OCI-LY1 (cell line): ENCODE data around the gene ERH.

Source experiments
- H2AFZ ChIP-seq: fragments of 200-600 bp; sonication (generic), shearing (Covaris generic); 2 replicates; pipeline ENCODE4 v1.6.0; 2014; ENCODE audit warnings: antibody characterized with exemption, mild to moderate bottlenecking, low read length
- H3F3A ChIP-seq: fragments of 200-600 bp; sonication (generic), shearing (Covaris generic); 2 replicates; pipeline ENCODE4 v1.6.0; 2014; ENCODE audit warnings: mild to moderate bottlenecking, antibody characterized with exemption, low read length, moderate library complexity; ENCODE audit not compliant: insufficient read depth
- H3K27ac ChIP-seq: fragments of 200-600 bp; sonication (generic); 2 replicates; pipeline ENCODE4 v1.5.1; 2014; ENCODE audit warnings: low read length, mixed run types, mild to moderate bottlenecking, low read depth; ENCODE audit not compliant: poor library complexity, severe bottlenecking
- H3K27me3 ChIP-seq: fragments of 200-600 bp; sonication (generic); 2 replicates; pipeline ENCODE4 v1.6.0; 2014; ENCODE audit warnings: antibody characterized with exemption, mild to moderate bottlenecking, low read length, moderate library complexity; ENCODE audit not compliant: insufficient read depth
- H3K36me3 ChIP-seq: fragments of 200-600 bp; sonication (generic); 2 replicates; pipeline ENCODE4 v1.6.1; 2014; ENCODE audit warnings: mild to moderate bottlenecking, antibody characterized with exemption, low read length, moderate library complexity, mixed read lengths; ENCODE audit not compliant: insufficient read depth
- H3K4me1 ChIP-seq: fragments of 200-600 bp; sonication (generic); 2 replicates; pipeline ENCODE4 v1.5.1; 2014; ENCODE audit warnings: mild to moderate bottlenecking, low read length, moderate library complexity; ENCODE audit not compliant: insufficient read depth, severe bottlenecking
- H3K4me2 ChIP-seq: fragments of 200-600 bp; sonication (generic), shearing (Covaris generic); 2 replicates; pipeline ENCODE4 v1.6.1; 2014; ENCODE audit warnings: low read length
- H3K4me3 ChIP-seq: fragments of 200-600 bp; sonication (generic); 2 replicates; pipeline ENCODE4 v1.5.1; 2014; ENCODE audit warnings: low read length, low read depth, mild to moderate bottlenecking, mixed read lengths; ENCODE audit not compliant: poor library complexity, severe bottlenecking
- H3K79me2 ChIP-seq: fragments of 200-600 bp; shearing (Covaris generic); 2 replicates; pipeline ENCODE4 v1.6.1; 2016; ENCODE audit warnings: mixed run types, low read length, mixed read lengths; ENCODE audit not compliant: insufficient read depth
- H3K9ac ChIP-seq: fragments of 200-600 bp; sonication (generic), shearing (Covaris generic); 2 replicates; pipeline ENCODE4 v1.6.1; 2014; ENCODE audit warnings: mild to moderate bottlenecking, low read length, mixed read lengths
- H3K9me2 ChIP-seq: fragments of 200-600 bp; sonication (generic), shearing (Covaris generic); 2 replicates; pipeline ENCODE4 v1.6.1; 2014; ENCODE audit warnings: low read depth, mild to moderate bottlenecking, low read length, mixed read lengths
- H3K9me3 ChIP-seq: fragments of 200-600 bp; shearing (Covaris generic); 2 replicates; pipeline ENCODE4 v1.6.1; 2014; ENCODE audit warnings: low read length, mixed read lengths
- H4K20me1 ChIP-seq: fragments of 200-600 bp; sonication (generic), shearing (Covaris generic); 2 replicates; pipeline ENCODE4 v1.6.0; 2016; ENCODE audit warnings: mild to moderate bottlenecking, low read length; ENCODE audit not compliant: insufficient read depth
- EZH2 ChIP-seq: fragments of 200-600 bp; sonication (generic), shearing (Covaris generic); IDR thresholded peaks from 2 replicates; pipeline ENCODE4 v1.8.0; 2017; ENCODE audit warnings: borderline replicate concordance, mixed run types, mild to moderate bottlenecking, antibody characterized with exemption, low read length, moderate library complexity, mixed read lengths
- TF ChIP-seq, protein P1 (sequence below): fragments of 200-600 bp; sonication (generic), shearing (Covaris generic); IDR thresholded peaks from 2 replicates; pipeline ENCODE4 v1.5.1; 2017; ENCODE audit warnings: mild to moderate bottlenecking, antibody characterized with exemption, low read length, moderate library complexity, mixed read lengths

The ERH gene

DNA sequence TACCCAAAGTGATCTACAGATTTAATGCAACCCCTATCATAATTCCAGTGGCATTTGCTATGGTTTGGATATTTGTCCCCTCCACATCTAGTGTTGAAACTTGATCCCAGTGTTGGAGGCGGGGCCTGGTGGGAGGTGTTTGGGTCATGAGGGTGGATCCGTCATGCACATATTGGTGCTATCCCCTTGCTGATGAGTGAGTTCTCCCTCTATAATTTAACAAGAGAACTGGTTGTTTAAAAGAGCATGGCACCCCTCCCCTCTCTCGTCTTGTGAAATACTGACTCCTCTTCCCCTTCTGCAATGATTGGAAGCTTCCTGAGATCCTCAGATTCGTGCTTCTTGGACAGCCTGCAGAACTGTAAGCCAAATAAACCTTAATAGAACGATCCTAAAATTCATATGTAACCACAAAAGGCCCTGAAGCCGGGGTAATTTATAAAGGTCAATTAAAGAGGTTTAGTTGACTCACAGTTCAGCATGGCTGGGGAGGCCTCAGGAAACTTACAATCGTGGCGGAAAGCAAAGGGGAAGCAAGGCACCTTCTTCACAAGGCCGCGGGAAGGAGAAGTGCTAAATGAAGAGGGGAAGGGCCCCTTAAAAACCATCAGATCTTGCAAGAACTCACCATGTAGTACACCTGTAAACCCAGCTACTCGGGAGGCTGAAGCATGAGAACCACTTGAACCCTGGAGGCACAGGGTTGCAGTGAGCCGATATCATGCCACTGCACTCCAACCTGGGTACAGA is 41.6 kb upstream of the ERH start:
- Histone ChIP-seq H3K9ac (no peak overlapping the region), H3K27me3 (no peaks in the 10 kb centered on the region), H4K20me1 (no peaks in the 10 kb centered on the region), H3K4me1 (peaks cover 15% of the 10 kb centered on the region), H3K9me3 (no peaks in the 10 kb centered on the region), H3F3A (no peaks in the 10 kb centered on the region), H3K36me3 (peaks cover 25% of the 10 kb centered on the region), H3K9me2 (no peaks in the 10 kb centered on the region), H2AFZ (no peak overlapping the region), H3K27ac (no peak overlapping the region), H3K4me2 (no peak overlapping the region), H3K4me3 (no peak overlapping the region), H3K79me2 (no peaks in the 10 kb centered on the region)
- no peak for TF ChIP-seq EZH2

DNA sequence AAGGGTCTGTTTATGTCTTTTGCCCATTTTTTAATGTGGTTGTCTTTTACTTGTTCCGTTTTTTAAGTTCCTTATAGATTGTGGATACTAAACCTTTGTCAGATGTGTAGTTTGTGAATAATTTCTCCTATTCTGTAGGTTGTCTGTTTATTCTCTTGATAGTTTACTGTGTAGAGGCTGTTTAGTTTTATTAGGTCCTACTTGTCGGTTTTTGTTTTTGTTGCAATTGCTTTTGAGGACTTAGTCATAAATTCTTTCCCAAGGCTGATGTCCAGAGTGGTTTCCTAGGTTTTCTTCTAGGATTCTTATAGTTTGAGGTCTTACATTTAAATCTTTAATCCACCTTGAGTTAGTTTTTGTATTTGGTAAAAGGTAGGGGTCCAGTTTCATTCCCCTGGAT is 34.3 kb upstream of the ERH start:
- no peak overlapping the region for H3K4me2 ChIP-seq
- H3K27ac ChIP-seq = no peak overlapping the region
- H2AFZ ChIP-seq = no peak overlapping the region
- no peak overlapping the region for H3K9ac ChIP-seq
- H3K36me3 ChIP-seq = peaks cover 11% of the 10 kb centered on the region
- no peak for TF ChIP-seq EZH2
- TF ChIP-seq, protein P1, sequence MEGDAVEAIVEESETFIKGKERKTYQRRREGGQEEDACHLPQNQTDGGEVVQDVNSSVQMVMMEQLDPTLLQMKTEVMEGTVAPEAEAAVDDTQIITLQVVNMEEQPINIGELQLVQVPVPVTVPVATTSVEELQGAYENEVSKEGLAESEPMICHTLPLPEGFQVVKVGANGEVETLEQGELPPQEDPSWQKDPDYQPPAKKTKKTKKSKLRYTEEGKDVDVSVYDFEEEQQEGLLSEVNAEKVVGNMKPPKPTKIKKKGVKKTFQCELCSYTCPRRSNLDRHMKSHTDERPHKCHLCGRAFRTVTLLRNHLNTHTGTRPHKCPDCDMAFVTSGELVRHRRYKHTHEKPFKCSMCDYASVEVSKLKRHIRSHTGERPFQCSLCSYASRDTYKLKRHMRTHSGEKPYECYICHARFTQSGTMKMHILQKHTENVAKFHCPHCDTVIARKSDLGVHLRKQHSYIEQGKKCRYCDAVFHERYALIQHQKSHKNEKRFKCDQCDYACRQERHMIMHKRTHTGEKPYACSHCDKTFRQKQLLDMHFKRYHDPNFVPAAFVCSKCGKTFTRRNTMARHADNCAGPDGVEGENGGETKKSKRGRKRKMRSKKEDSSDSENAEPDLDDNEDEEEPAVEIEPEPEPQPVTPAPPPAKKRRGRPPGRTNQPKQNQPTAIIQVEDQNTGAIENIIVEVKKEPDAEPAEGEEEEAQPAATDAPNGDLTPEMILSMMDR = no peak
- H3F3A ChIP-seq = no peaks in the 10 kb centered on the region
- H3K9me2 ChIP-seq = no peaks in the 10 kb centered on the region
- peaks cover 4% of the 10 kb centered on the region; the same call in 1 of the 2 replicates for H3K9me3 ChIP-seq
- H3K4me3 ChIP-seq = no peak overlapping the region
- no peaks in the 10 kb centered on the region for H3K27me3 ChIP-seq
- no peaks in the 10 kb centered on the region for H4K20me1 ChIP-seq
- peaks cover 9% of the 10 kb centered on the region for H3K4me1 ChIP-seq
- no peaks in the 10 kb centered on the region; the same call in 1 of the 2 replicates for H3K79me2 ChIP-seq

DNA sequence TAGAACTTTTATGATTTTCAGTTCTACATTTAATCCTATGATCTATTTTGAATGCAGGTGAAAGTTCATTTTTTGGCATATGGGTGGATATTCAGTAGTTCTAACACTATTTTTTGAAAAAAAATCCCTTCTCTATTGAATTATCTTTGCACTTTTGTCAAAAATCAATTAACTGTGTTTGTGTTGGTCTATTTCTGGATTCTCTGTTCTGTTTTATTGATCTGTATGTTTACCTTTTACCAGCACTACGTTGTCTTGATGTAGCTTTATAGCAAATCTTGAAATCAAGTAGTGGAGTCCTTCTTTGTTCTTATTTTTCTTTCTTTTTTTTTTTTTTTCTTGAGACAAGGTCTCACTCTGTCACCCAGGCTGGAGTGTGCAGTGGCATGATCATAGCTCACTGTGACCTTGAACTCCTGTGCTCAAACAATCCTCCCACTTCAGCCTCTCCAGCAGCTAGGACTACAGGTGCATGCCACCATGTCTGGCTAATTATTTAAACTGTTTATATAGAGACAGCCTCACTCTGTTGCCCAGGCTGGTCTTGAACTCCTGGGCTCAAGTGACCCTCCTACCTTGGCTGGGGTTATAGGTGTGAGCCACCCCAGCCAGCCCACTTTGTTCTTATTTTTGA is 32.3 kb upstream of the ERH start:
- Histone ChIP-seq H2AFZ (no peak overlapping the region), H3K9me2 (no peaks in the 10 kb centered on the region), H3K36me3 (peaks cover 27% of the 10 kb centered on the region), H3K79me2 (no peaks in the 10 kb centered on the region; the same call in 1 of the 2 replicates), H3K4me2 (no peak overlapping the region), H3K4me1 (peaks cover 9% of the 10 kb centered on the region), H3K9ac (no peak overlapping the region), H3K27me3 (no peaks in the 10 kb centered on the region), H3K27ac (no peak overlapping the region), H3F3A (no peaks in the 10 kb centered on the region), H4K20me1 (no peaks in the 10 kb centered on the region), H3K9me3 (peaks cover 4% of the 10 kb centered on the region; the same call in 1 of the 2 replicates), H3K4me3 (no peak overlapping the region)
- no peak for TF ChIP-seq EZH2
- TF ChIP-seq, protein P1 = no peak
